Muscle layer of duodenum (tissue), 2 donors: ENCODE data around the gene RAD51B.
A peak's percentile ranks its signal among the peaks of the same experiment; 100 is the strongest.

Source experiments
- H3K27ac ChIP-seq: one replicate; pipeline ENCODE4 v1.7.0; 2013; ENCODE audit warnings: mild to moderate bottlenecking, low read length
- H3K27me3 ChIP-seq: one replicate; pipeline ENCODE4 v1.7.0; 2013; ENCODE audit warnings: low read depth, mild to moderate bottlenecking, control low read depth, low read length
- H3K36me3 ChIP-seq, 2 donors: one replicate each; pipeline ENCODE4 v1.7.0; 2013; ENCODE audit warnings: low read length in 2 of 2, control low read depth in 1 of 2, mild to moderate bottlenecking in 1 of 2; ENCODE audit not compliant: insufficient read depth in 2 of 2, control insufficient read depth in 1 of 2
- H3K4me1 ChIP-seq, 2 donors: one replicate each; pipeline ENCODE4 v1.7.0; 2013; ENCODE audit warnings: low read length in 2 of 2, mild to moderate bottlenecking in 2 of 2, control low read depth in 1 of 2, moderate library complexity in 1 of 2; ENCODE audit not compliant: insufficient read depth in 2 of 2, control insufficient read depth in 1 of 2
- H3K4me3 ChIP-seq, 2 donors: one replicate each; pipeline ENCODE4 v1.7.0; 2013; ENCODE audit warnings: low read length in 2 of 2, low read depth in 1 of 2, mild to moderate bottlenecking in 1 of 2
- H3K9me3 ChIP-seq, 2 donors: one replicate each; pipeline ENCODE4 v1.7.0; 2013; ENCODE audit warnings: low read length in 2 of 2, control low read depth in 1 of 2, mild to moderate bottlenecking in 1 of 2; ENCODE audit not compliant: control insufficient read depth in 1 of 2
- donor health status: healthy.

The RAD51B gene

GRCh38 chr14:68550338-68550715, 730.7 kb downstream of the RAD51B start:
- no peaks in the 10 kb centered on the region for H3K27me3 ChIP-seq
- H3K9me3 ChIP-seq: no peaks in the 10 kb centered on the region
- H3K4me3 ChIP-seq: peak overlapping the region in 1 of 2 donors; percentile 25
- peaks cover 15 to 24% of the 10 kb centered on the region in 2 donors for H3K4me1 ChIP-seq
- H3K36me3 ChIP-seq: no peaks in the 10 kb centered on the region
- peak overlapping the region; percentile 87 for H3K27ac ChIP-seq

- H3K4me3 ChIP-seq: peak overlapping the region in 1 of 2 donors; percentile 21
- no peaks in the 10 kb centered on the region for H3K36me3 ChIP-seq
- no peaks in the 10 kb centered on the region for H3K27me3 ChIP-seq
- peaks cover 15 to 24% of the 10 kb centered on the region in 2 donors for H3K4me1 ChIP-seq
- peak overlapping the region; percentile 87 for H3K27ac ChIP-seq
- H3K9me3 ChIP-seq: no peaks in the 10 kb centered on the region
Measured at GRCh38 chr14:68551045-68551683, 731.6 kb downstream of the RAD51B start.

GRCh38 chr14:68552075-68552474, 732.5 kb downstream of the RAD51B start:
- Histone ChIP-seq H3K27me3 (no peaks in the 10 kb centered on the region), H3K36me3 (no peaks in the 10 kb centered on the region), H3K9me3 (no peaks in the 10 kb centered on the region), H3K27ac (peak overlapping the region; percentile 87), H3K4me1 (peaks cover 15 to 22% of the 10 kb centered on the region in 2 donors), H3K4me3 (no peak overlapping the region)

- Histone ChIP-seq H3K27me3 (no peaks in the 10 kb centered on the region), H3K36me3 (no peaks in the 10 kb centered on the region), H3K4me3 (no peak overlapping the region), H3K4me1 (peaks cover 15 to 19% of the 10 kb centered on the region in 2 donors), H3K27ac (peak overlapping the region; percentile 70), H3K9me3 (no peaks in the 10 kb centered on the region)
Measured at GRCh38 chr14:68552602-68553001, 733.0 kb downstream of the RAD51B start.

DNA sequence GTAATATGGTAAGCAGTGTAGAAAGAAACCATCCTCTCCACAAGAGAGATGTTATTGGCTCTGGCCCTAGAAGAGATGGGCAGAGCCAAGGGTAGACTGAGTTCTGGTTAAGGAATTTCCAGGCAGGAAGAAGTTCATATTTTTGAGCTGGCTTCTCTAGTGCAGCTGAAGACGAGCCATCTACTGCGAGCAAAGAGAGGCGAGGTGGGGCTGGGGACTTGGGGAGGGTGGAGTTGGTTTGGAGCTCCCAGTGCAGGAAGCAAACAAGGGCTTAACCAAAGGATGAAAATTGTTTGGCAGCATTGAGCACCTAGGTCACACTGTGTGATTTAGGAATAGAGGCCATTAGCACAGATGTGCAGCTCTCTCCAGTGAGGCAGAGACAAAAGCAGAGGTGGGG, 733.7 kb downstream of the RAD51B start:
- Histone ChIP-seq H3K27ac (peak overlapping the region; percentile 70), H3K36me3 (no peaks in the 10 kb centered on the region), H3K4me3 (no peak overlapping the region), H3K27me3 (no peaks in the 10 kb centered on the region), H3K9me3 (no peaks in the 10 kb centered on the region), H3K4me1 (peaks cover 14 to 15% of the 10 kb centered on the region in 2 donors)

DNA sequence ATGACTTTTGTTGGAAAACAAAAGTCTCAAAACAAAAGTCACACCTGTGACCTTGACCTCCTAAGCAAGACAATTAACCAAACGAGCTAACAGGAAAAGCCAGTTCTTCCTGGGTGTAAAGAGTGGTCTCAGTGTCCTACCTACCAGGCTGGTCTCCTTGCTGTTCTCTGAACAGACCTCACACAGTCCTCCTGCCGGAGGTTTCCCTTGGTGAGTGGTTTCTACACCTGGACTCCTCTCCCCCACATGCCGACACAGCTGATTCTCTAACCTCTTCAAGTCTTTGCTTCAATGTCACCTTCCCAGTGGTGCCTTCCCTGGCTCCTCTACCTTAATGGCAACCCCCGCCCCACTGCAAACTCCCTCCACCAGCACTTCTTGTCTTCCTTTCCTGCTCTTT, 734.7 kb downstream of the RAD51B start:
- Histone ChIP-seq H3K4me3 (no peak overlapping the region), H3K36me3 (no peaks in the 10 kb centered on the region), H3K27ac (peak overlapping the region; percentile 48), H3K4me1 (peaks cover 7 to 15% of the 10 kb centered on the region in 2 donors), H3K27me3 (no peaks in the 10 kb centered on the region), H3K9me3 (no peaks in the 10 kb centered on the region)

GRCh38 chr14:68556253-68556652, 736.7 kb downstream of the RAD51B start:
- Histone ChIP-seq H3K9me3 (no peaks in the 10 kb centered on the region), H3K36me3 (no peaks in the 10 kb centered on the region), H3K27me3 (no peaks in the 10 kb centered on the region), H3K4me1 (peaks cover under 1 to 9% of the 10 kb centered on the region in 2 donors), H3K4me3 (no peak overlapping the region), H3K27ac (no peak overlapping the region)

DNA sequence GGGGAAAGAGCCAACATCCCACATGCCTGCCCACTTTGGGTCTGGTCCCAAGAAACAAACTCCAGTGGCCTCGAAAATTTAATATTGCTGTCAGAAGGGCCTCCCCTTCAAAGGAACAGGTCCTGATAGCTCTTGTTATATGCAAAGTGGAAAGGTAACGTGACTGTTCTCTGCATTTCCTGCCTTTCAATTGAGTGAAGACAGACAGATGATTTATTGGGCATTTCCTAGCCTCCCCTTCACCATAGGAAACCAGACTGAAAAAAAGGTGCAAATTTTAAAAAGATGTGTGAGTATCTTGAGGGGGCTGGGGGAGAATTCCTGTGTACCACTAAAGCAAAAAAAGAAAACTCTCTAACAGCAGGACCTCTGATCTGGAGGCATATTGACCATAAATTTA, 738.1 kb downstream of the RAD51B start:
- Histone ChIP-seq H3K9me3 (no peaks in the 10 kb centered on the region), H3K27ac (no peak overlapping the region), H3K4me3 (no peak overlapping the region), H3K36me3 (no peaks in the 10 kb centered on the region), H3K4me1 (peaks cover 4 to 7% of the 10 kb centered on the region in 2 donors), H3K27me3 (no peaks in the 10 kb centered on the region)

DNA sequence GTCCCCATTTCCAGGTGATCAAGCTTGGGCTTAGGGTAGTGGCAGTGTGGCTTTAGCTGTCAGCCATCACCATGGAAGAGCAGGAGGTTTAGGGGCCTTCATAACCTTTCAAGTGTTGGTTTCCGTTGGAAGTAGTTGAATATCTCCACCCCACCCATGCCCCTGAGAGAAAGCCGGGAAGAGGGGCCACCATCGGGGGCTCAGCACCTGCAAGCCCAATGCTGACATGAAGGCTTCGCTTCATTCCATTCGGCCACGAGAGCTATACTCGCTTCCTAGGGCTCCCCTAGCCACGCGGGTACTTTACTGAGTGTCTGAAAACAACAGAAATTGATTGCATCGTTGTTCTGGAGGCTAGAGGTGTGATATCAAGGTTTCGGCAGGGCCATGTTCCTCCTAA, 738.5 kb downstream of the RAD51B start:
- Histone ChIP-seq H3K27me3 (no peaks in the 10 kb centered on the region), H3K4me3 (no peak overlapping the region), H3K36me3 (no peaks in the 10 kb centered on the region), H3K27ac (no peak overlapping the region), H3K4me1 (peaks cover 4 to 9% of the 10 kb centered on the region in 2 donors), H3K9me3 (no peaks in the 10 kb centered on the region)

- Histone ChIP-seq H3K4me1 (peaks cover 13 to 16% of the 10 kb centered on the region in 2 donors), H3K4me3 (no peak overlapping the region), H3K27ac (no peak overlapping the region), H3K36me3 (no peaks in the 10 kb centered on the region), H3K27me3 (no peaks in the 10 kb centered on the region), H3K9me3 (no peaks in the 10 kb centered on the region)
Measured at GRCh38 chr14:68559949-68560348, 740.4 kb downstream of the RAD51B start.

DNA sequence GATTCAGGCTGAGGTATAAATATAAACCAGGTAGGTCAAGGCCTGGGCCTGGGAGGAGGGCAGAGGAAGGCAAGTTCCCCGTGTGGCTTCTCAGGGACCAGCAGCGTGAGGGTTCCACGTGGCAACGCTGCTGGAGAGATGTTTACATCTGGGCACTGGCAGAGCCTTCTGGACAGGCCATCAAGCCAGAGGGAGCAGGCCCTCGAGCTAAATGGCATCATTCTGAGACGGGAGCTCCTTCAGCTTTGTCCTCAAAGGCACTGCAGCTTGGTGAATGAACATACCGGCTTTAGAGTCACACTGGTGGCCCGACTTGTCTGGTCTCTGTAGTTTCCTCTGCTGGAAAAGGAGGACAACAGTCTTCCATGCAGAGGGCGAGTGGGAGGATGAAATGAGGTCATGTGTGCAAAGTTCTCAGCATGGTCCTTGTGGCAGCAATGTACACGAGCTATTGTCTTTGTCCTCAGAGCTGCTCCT, 742.0 kb downstream of the RAD51B start:
- H3K27me3 ChIP-seq: no peaks in the 10 kb centered on the region
- H3K4me3 ChIP-seq: no peak overlapping the region
- no peaks in the 10 kb centered on the region for H3K36me3 ChIP-seq
- no peak overlapping the region for H3K27ac ChIP-seq
- H3K9me3 ChIP-seq: no peaks in the 10 kb centered on the region
- peaks cover 13 to 16% of the 10 kb centered on the region in 2 donors for H3K4me1 ChIP-seq

DNA sequence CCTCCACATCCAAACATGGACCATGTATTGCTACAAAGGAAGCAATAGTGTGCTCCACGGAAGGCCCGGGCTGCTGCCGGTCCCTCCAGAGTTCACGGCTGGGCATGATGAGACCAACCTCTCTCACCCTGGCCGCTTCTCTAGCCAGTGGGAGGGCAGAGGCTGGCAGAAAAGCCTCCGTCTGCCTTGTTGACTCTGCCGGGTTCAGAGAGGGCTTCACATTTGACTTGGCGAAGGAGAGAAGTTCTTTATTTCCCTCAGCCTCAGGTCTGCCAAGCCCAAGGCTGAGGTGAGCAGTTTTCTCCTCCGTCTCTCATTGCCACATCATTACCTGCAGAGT, 743.3 kb downstream of the RAD51B start:
- H3K4me3 ChIP-seq: no peak overlapping the region
- no peaks in the 10 kb centered on the region for H3K36me3 ChIP-seq
- no peaks in the 10 kb centered on the region for H3K27me3 ChIP-seq
- peaks cover 13 to 16% of the 10 kb centered on the region in 2 donors for H3K4me1 ChIP-seq
- H3K9me3 ChIP-seq: no peaks in the 10 kb centered on the region
- H3K27ac ChIP-seq: peak overlapping the region; percentile 46
